ENCODE data around the gene NHS. TPM values are rescaled to one million over a fixed set of nuclear protein-coding genes. Genes with fewer than 3 reads are reported as not detected.

Gene NHS
- total and polyA plus RNA-seq, 2 experiments from 2014 or later = 0.72 to 0.89 TPM

DNA sequence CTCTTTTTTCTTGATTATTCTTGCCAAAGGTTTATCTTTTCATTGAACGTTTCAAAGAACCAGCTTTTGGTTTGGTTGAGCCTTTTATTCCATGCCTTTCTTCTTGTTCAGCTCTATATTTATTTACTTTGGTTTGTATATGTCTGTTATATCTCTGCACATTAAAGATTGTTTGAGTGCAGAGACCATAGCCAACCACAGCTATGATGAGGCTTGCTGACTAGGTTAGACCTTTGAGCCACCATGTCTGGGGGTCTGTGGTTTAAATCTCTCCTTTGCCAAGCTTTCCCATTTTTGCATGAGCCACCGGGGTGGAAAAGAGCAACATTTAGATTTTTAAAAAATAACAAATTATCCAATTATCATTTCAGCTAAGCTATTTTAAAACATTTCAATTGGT is 96.1 kb downstream of the NHS start:
- DNase-seq (ENCODE audit: low read depth in 1 of 2, low spot score in 1 of 2) = no peak

DNA sequence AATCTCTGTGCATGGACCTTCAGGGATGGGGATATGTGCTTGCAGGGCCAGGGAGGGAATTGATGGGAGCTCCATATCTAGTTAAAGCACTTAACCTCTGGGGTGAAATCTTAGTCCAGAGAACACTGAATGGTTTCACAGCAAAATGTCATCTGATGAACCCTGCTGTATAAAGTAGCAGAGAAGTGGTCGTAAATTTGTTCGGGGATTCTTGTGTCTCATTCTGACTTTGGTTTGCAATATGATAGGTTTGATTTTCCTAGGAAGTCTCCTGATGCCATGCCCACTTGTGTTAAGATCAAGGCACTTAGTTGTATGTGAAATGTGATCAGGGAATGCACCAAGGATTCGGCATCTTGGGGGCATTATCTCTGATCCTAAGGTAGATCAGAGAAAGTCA is 96.9 kb downstream of the NHS start:
- Histone ChIP-seq H3K36me3 (no peaks in the 10 kb centered on the region), H3K4me3 (no peak overlapping the region), H3K4me1 (ENCODE audit: low read depth) (peaks cover 11% of the 10 kb centered on the region), H3K9me3 (ENCODE audit: low read depth) (no peaks in the 10 kb centered on the region), H3K27ac (no peak overlapping the region), H3K27me3 (no peaks in the 10 kb centered on the region)
- no peak for TF ChIP-seq CTCF (IDR thresholded peaks at IDR 0.05; ENCODE audit: low read depth, low read length)
- no peak for DNase-seq (ENCODE audit: low read depth in 1 of 2, low spot score in 1 of 2)

More for the DNA sequence above, 96.1 kb downstream of the NHS start:
- TF ChIP-seq CTCF (IDR thresholded peaks at IDR 0.05; ENCODE audit: low read depth, low read length) = no peak
- Histone ChIP-seq H3K9me3 (ENCODE audit: low read depth) (no peaks in the 10 kb centered on the region), H3K4me1 (ENCODE audit: low read depth) (peaks cover 11% of the 10 kb centered on the region), H3K4me3 (no peak overlapping the region), H3K36me3 (no peaks in the 10 kb centered on the region), H3K27ac (no peak overlapping the region), H3K27me3 (no peaks in the 10 kb centered on the region)

DNA sequence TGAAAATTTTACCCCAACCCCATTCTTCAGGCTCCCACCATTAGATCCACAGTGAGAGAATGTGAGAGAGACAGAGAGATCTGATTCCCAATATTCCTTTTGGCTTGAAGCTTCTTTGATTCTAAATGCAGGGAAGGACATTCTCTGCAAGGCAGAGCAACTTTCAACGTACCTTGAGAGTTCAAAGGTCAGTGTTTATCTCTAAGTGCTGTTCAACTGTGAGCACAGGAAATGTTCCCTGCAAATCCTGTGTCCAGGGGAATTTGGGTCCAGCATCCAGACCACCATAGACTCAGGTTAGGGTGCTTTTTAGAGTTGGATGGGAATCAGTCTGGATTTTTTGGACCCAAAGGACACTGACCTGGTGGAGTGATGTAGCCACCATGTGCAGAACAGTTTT is 97.4 kb downstream of the NHS start:
- H3K27me3 ChIP-seq = no peaks in the 10 kb centered on the region
- H3K4me3 ChIP-seq = no peak overlapping the region
- H3K36me3 ChIP-seq = no peaks in the 10 kb centered on the region
- TF ChIP-seq CTCF (IDR thresholded peaks at IDR 0.05; ENCODE audit: low read depth, low read length) = no peak
- no peaks in the 10 kb centered on the region for H3K9me3 ChIP-seq (ENCODE audit: low read depth)
- H3K27ac ChIP-seq = no peak overlapping the region
- DNase-seq (ENCODE audit: low read depth in 1 of 2, low spot score in 1 of 2) = peak in 1 of 2 donors; percentile 13
- peaks cover 11% of the 10 kb centered on the region for H3K4me1 ChIP-seq (ENCODE audit: low read depth)

DNA sequence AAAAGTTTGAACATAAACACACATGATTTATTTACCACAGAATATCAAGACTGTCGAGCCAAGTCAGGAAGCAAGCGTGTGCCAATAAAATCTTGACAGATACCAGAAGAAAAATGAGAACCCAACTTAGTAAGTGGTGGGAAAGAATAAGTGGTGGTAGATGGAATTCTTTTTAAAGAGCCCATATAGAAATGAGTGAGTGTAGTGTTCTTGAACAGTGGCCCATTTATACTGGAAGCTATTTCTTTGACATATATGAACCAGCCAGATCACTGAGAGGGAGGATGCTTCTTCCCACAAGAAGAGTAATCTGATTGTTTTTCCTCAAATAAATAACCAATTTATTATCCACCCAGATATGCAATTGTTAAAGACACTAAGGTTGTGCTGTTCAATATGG is 98.0 kb downstream of the NHS start:
- TF ChIP-seq CTCF (IDR thresholded peaks at IDR 0.05; ENCODE audit: low read depth, low read length) = no peak
- H3K27me3 ChIP-seq = no peaks in the 10 kb centered on the region
- DNase-seq (ENCODE audit: low read depth in 1 of 2, low spot score in 1 of 2) = no peak
- H3K4me1 ChIP-seq (ENCODE audit: low read depth) = peaks cover 11% of the 10 kb centered on the region
- no peak overlapping the region for H3K27ac ChIP-seq
- no peaks in the 10 kb centered on the region for H3K9me3 ChIP-seq (ENCODE audit: low read depth)
- no peaks in the 10 kb centered on the region for H3K36me3 ChIP-seq
- no peak overlapping the region for H3K4me3 ChIP-seq

DNA sequence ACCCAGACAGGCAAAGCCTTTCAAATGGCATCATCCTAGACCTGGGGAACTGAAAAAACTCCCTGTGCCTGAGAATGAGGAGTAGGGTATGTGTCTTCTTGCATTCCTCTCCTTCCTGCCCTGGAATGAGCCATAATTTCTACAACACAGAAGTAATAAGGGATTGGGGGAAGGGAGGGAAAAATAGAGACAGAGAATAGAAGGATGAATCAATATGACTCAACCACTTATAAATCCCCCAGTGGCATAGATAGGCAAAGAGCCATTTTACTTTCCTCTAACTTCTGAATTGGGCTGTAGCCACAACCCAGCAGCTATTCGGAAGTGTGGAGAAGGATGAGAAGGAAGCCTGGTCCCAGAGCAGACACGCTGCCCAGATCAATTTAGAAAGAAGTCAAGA is 99.9 kb downstream of the NHS start:
- peak in 1 of 2 donors; percentile 50 for DNase-seq (ENCODE audit: low read depth in 1 of 2, low spot score in 1 of 2)

More for the DNA sequence above, 99.9 kb downstream of the NHS start:
- Histone ChIP-seq H3K27me3 (no peaks in the 10 kb centered on the region), H3K4me1 (ENCODE audit: low read depth) (peaks cover 11% of the 10 kb centered on the region), H3K27ac (no peak overlapping the region), H3K9me3 (ENCODE audit: low read depth) (no peaks in the 10 kb centered on the region), H3K36me3 (no peaks in the 10 kb centered on the region), H3K4me3 (no peak overlapping the region)
- no peak for TF ChIP-seq CTCF (IDR thresholded peaks at IDR 0.05; ENCODE audit: low read depth, low read length)
